ENCODE measurements around the gene SHROOM1. TPM values are rescaled to one million over a fixed set of nuclear protein-coding genes. Genes with fewer than 3 reads are reported as not detected.

SHROOM1 gene
- total and polyA plus RNA-seq, 9 of the 15 experiments (the other 6 are each of a cell fraction or from before 2014, with no cell fraction given) = 0.44 to 26.5 (median 11.9) TPM

DNA sequence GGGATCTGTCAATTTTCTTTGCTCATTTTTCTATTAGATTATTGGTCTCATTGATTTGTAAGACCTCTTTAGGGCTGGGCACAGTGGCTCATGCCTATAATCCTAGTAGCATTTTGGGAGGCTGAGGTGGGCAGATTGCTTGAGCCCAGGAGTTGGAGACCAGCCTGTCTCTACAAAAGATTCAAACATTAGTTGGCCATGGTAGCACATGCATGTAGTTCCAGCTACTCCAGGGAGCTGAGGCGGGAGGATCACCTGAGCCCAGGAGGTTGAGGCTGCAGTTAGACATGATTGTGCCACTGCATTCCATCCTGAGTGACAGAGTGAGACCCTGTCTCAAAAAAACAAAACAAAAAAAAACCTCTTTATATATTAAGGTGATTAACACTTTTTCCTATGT, 6.4 kb upstream of the SHROOM1 start (continued):
- TF ChIP-seq ZBTB2 (IDR thresholded peaks at IDR 0.05) = no peak
- no peak for TF ChIP-seq ATF7 (IDR thresholded peaks at IDR 0.05)
- no peak for TF ChIP-seq SRF (CRISPR knock-in tag; IDR thresholded peaks at IDR 0.05)
- TF ChIP-seq CSDE1 (IDR thresholded peaks at IDR 0.05) = no peak

- H3K4me3 ChIP-seq = no peak overlapping the region
- FAIRE-seq (no peak), ATAC-seq (no peak), DNase-seq (ENCODE audit: extremely low read depth in 1 of 4, low spot score in 3 of 4) (no peak)
- H3K4me1 ChIP-seq (replicated peaks in 1 of 2; ENCODE audit: control insufficient read depth in 2 of 2, insufficient read depth in 2 of 2, low read length in 2 of 2) = peaks cover 20 to 23% of the 10 kb centered on the region in 2 experiments; a peak in 4 of 5 replicates
- 79% methylated on average over 3 of the region's 3 CpGs for WGBS (ENCODE audit: insufficient coverage, low coverage, missing lambda C conversion rate)
- no peak overlapping the region for H3K4me2 ChIP-seq (ENCODE audit: insufficient read depth, low read length)
- ChIA-PET POLR2A (interaction anchor here (1.1 to 1.7 kb wide), 2 partner anchors 15 to 39 kb away, joined by 3 to 9 read pairs; no protein-coding TSS in a partner anchor), CTCF (ENCODE audit: low intra/inter-chr PET ratio) (no interaction called here)
- H3K27me3 ChIP-seq (ENCODE audit: control insufficient read depth in 2 of 2, insufficient read depth in 2 of 2, low read length in 2 of 2) = no peaks in the 10 kb centered on the region
- no peaks in the 10 kb centered on the region for H3K9me1 ChIP-seq (ENCODE audit: control insufficient read depth, insufficient read depth, low read length)
- no peaks in the 10 kb centered on the region for H4K20me1 ChIP-seq (replicated peaks; ENCODE audit: control insufficient read depth, insufficient read depth, low read length)
- intact Hi-C loops (cut with micrococcal nuclease) = no loop called here
- in situ Hi-C loops (cut with MboI) = no loop called here
- H2AFZ ChIP-seq (ENCODE audit: low read depth, low read length) = no peak overlapping the region
- TF ChIP-seq THRB (CRISPR knock-in tag; conservative IDR thresholded peaks at IDR 0.05) (no peak), PML (IDR thresholded peaks at IDR 0.05; ENCODE audit: low read length) (no peak)
- peaks cover under 1% of the 10 kb centered on the region; the same call in 1 of the 3 replicates for H3K36me3 ChIP-seq (ENCODE audit: control insufficient read depth, insufficient read depth, low read length)
- no peak overlapping the region for H3K9ac ChIP-seq (ENCODE audit: insufficient read depth in 1 of 2, low read depth in 2 of 2, low read length in 2 of 2)
- no TSS peak for BruUV-seq (replicated peaks)
- H3K9me3 ChIP-seq (replicated peaks; ENCODE audit: control insufficient read depth, insufficient read depth, low read depth, low read length) = no peaks in the 10 kb centered on the region
- H3K79me2 ChIP-seq (ENCODE audit: control insufficient read depth, insufficient read depth, low read length) = peaks cover 14% of the 10 kb centered on the region
- no peak overlapping the region for H3K27ac ChIP-seq (ENCODE audit: extremely low read depth, low read depth, low read length)
These were observed 3.6 kb upstream of the SHROOM1 start for GRCh38 chr5:132834057-132834456.

All from K562 (cell line).